Body of pancreas (tissue), 4 donors: ENCODE measurements around the gene LRRC63. TPM values are rescaled to one million over a fixed set of nuclear protein-coding genes. Genes with fewer than 3 reads are reported as not detected.

ENCODE experiments used
- ATAC-seq: fragments of 150-250 bp; one replicate; pipeline ENCODE4 v1.9.1; 2016
- DNase-seq, 4 donors: peaks; one replicate each; pipeline ENCODE4 v3.0.0-alpha.2; 2019
- H3K27ac ChIP-seq, 4 donors: fragments of 200-600 bp; sonication (generic); 1 replicate in 3 of 4; 2 replicates in 1 of 4; pipeline versions ENCODE4 v1.5.1 to v1.6.1; 2016 to 2019; ENCODE audit warnings: mild to moderate bottlenecking in 1 of 4, mixed read lengths in 1 of 4, moderate library complexity in 1 of 4
- H3K27me3 ChIP-seq, 2 donors: fragments of 200-600 bp; sonication (generic); one replicate each; pipeline ENCODE4 v1.6.0; 2016; ENCODE audit warnings: mild to moderate bottlenecking in 1 of 2
- H3K36me3 ChIP-seq, 2 donors: fragments of 200-600 bp; sonication (generic); replicated peaks in 1 of 2; 2 replicates each; pipeline ENCODE4 v1.5.1; 2016; ENCODE audit warnings: low read depth in 2 of 2; ENCODE audit not compliant: insufficient read depth in 1 of 2
- H3K4me1 ChIP-seq: fragments of 200-600 bp; sonication (generic); one replicate; pipeline ENCODE4 v1.6.0; 2016
- H3K4me3 ChIP-seq, 2 donors: fragments of 200-600 bp; sonication (generic); 1 replicate in 1 of 2; 2 replicates in 1 of 2; pipeline ENCODE4 v1.5.1; 2016 to 2019
- H3K9me3 ChIP-seq, 3 donors: fragments of 200-600 bp; sonication (generic); 1 replicate in 2 of 3; 2 replicates in 1 of 3; pipeline ENCODE4 v1.5.1; 2016
- POLR2A ChIP-seq, 3 donors: fragments of 450-650 bp; IDR thresholded peaks; one replicate each; pipeline ENCODE4 v1.6.1; 2016; ENCODE audit warnings: antibody characterized with exemption in 3 of 3, mild to moderate bottlenecking in 2 of 3
- WGBS, 2 donors: methylation state at CpG; one replicate each; pipeline ENCODE4 v1.1.5; 2017; 5-methylcytosine and 5-hydroxymethylcytosine counted together
- intact Hi-C: fragments of 100-400 bp; cut with DNase I; formaldehyde crosslinking; loops from one replicate; pipeline ENCODE4 v1.15.1; 2023
- total RNA-seq, 2 donors: library from RNA; depleted of rRNA; stranded (reverse); fragments of >200 nt; gene quantifications; one replicate each; pipeline ENCODE4 v1.1.0, GENCODE V29; 2016
- TF ChIP-seq, protein P1 (sequence below), 7 experiments: fragments of 450-650 bp in 4 of 7; fragments of 200-600 bp in 3 of 7; sonication (generic) in 3 of 7; IDR thresholded peaks; one replicate each; pipeline ENCODE4 v1.5.1; 2016 to 2019; ENCODE audit warnings: antibody characterized with exemption in 7 of 7

LRRC63 gene
- total RNA-seq, 2 donors from 2014 or later, result not detected

DNA sequence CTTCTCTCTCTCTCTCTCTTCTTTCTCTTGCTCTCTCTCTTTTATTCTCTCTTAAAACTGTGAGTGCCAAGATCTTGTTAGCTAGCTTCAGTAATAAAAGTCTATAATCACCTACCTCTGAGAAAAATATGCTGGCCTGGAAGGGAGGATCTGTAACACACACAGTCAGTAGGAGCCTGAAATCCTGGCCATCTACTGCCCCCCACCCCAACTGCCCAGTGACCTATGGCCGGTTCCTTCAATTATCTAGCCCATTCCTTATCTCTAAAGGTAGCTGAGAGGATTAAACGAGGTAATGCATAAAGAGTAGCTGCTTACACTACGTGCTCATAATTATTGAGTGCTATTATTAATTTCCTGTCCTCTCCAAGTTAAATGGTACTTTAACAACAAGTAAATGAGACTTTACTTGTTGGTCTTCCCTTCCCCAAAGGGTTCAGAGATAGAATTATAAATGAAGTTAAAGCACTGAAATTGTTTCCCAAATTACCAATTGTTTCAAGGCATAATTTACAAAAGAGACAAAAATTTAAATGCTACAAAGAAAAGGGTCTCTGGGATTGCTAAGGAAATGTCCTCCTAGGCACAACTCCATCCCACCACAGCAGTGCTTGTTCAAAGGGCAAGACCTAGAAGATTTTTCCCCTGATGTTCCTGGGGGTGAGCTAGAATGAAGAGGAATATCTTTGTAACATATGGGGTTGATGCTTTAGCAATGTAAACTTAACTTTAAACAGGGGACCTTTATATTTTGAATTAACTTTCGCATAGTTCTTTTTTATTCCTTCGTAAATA lies 31.6 kb upstream of the LRRC63 start:
- no peak for ATAC-seq
- Histone ChIP-seq H3K4me3 (no peak overlapping the region), H3K9me3 (no peaks in the 10 kb centered on the region), H3K36me3 (no peaks in the 10 kb centered on the region), H3K27ac (peak overlapping the region in 1 of 4 donors; percentile 45), H3K27me3 (no peaks in the 10 kb centered on the region), H3K4me1 (no peaks in the 10 kb centered on the region)
- WGBS, 2 donors, result 38 to 50% methylated on average over 5 of the region's 5 CpGs
- TF ChIP-seq, protein P1, sequence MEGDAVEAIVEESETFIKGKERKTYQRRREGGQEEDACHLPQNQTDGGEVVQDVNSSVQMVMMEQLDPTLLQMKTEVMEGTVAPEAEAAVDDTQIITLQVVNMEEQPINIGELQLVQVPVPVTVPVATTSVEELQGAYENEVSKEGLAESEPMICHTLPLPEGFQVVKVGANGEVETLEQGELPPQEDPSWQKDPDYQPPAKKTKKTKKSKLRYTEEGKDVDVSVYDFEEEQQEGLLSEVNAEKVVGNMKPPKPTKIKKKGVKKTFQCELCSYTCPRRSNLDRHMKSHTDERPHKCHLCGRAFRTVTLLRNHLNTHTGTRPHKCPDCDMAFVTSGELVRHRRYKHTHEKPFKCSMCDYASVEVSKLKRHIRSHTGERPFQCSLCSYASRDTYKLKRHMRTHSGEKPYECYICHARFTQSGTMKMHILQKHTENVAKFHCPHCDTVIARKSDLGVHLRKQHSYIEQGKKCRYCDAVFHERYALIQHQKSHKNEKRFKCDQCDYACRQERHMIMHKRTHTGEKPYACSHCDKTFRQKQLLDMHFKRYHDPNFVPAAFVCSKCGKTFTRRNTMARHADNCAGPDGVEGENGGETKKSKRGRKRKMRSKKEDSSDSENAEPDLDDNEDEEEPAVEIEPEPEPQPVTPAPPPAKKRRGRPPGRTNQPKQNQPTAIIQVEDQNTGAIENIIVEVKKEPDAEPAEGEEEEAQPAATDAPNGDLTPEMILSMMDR (IDR thresholded peaks at IDR 0.05), result no peak
- no peak for TF ChIP-seq POLR2A (IDR thresholded peaks at IDR 0.05)
- DNase-seq, result no peak
- intact Hi-C loops, result no loop called here

DNA sequence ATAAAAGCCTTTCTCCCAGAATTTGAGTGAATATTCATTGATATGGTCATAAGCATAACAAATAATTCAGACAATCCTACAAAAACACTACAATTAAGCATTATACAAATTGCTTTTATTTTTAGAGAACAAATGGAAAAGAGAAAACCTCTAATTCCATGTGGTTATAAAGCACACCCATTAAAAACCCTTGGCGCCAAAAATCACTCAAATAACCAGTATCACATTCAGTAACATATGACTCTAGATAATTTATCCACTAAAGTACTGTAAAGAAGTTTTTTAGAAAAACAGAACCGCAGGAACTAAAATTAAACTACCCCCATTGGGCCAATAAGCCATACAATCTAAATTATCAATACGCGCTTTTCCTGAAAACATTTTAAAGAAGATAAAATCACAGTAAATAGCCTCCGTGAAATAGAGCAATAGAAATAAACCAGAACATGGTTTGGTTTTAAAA lies 30.3 kb upstream of the LRRC63 start:
- DNase-seq (no peak), ATAC-seq (no peak)
- H3K27me3 ChIP-seq, result no peaks in the 10 kb centered on the region
- 78 to 81% methylated on average over 5 of the region's 5 CpGs for WGBS, 2 donors
- no peaks in the 10 kb centered on the region for H3K9me3 ChIP-seq
- no peaks in the 10 kb centered on the region for H3K4me1 ChIP-seq
- H3K27ac ChIP-seq, result peak overlapping the region in 1 of 4 donors; percentile 49
- no peaks in the 10 kb centered on the region for H3K36me3 ChIP-seq
- intact Hi-C loops, result no loop called here
- H3K4me3 ChIP-seq, result no peak overlapping the region
- TF ChIP-seq POLR2A (IDR thresholded peaks at IDR 0.05), result no peak
- TF ChIP-seq, protein P1 (IDR thresholded peaks at IDR 0.05), result no peak

DNA sequence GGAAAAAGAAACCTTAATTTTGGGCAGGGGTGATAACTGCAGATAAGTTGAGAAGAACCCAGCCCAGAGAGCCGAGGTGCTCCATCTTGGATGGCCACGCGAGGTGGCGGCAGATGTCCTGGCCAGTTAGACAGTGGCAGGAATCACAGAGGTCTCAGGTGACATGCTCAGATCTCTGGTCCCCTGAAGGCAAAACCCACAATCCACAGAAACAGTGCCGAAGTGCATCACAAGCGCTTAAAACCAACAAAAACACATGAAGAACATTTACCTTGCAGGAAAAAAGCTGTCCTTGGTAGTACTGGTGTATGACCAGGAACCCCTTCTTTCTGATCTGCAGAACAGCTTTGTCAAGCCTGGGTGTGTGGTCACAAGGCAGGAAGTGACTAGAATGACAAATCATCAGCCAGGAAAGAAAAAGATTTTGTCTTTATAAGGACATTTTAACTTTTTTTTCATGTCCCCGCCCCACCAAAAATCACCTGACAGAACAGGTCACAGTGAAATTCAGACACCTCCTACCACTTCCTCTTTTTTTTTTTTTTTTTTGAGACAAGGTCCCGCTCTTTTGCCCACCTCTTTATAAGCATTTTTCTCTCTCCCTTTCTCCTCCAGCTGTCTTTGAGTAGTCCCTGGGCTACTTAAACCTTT lies 29.8 kb upstream of the LRRC63 start, which contains the start of gene LCP1:
Gene LCP1, minus strand, starts transcription at position 338 of the 651 bp plus-strand sequence. CDS start 22,515 bp downstream, outside the sequence.
- Histone ChIP-seq H3K27me3 (no peaks in the 10 kb centered on the region), H3K27ac (peak within 1 kb of the TSS in 1 of 4 donors; percentile 51), H3K4me3 (no peak within 1 kb of the TSS), H3K36me3 (no peaks in the 10 kb centered on the region), H3K9me3 (no peaks in the 10 kb centered on the region), H3K4me1 (no peaks in the 10 kb centered on the region)
- intact Hi-C loops, result no loop called here
- ATAC-seq (no peak), DNase-seq (peak in 1 of 4 donors; percentile 66)
- 62 to 81% methylated on average over 8 of the region's 8 CpGs for WGBS, 2 donors
- TF ChIP-seq, protein P1 (IDR thresholded peaks at IDR 0.05), result no peak
- TF ChIP-seq POLR2A (IDR thresholded peaks at IDR 0.05), result peak in 2 of 3 donors; percentile 59 to 78

DNA sequence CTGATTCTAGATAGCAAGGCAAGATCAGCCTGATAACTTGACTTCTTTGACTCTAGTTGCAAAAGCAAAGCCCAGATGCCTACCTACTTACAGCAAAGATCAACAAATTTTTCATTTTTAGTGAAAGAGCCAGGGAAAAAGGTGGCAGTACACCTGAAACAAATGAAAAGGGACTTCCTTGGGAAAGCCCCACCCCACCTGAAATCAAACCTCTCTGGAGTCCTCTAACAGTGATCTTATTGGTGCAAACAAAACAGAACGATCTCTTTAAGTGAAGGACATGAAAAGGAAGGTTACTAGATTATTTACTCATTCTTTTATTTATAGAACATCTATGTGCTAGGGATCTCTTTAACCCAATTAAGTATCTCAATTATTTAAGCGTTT lies 29.2 kb upstream of the LRRC63 start:
- intact Hi-C loops, result no loop called here
- H3K9me3 ChIP-seq, result no peaks in the 10 kb centered on the region
- DNase-seq (no peak), ATAC-seq (no peak)
- no peaks in the 10 kb centered on the region for H3K36me3 ChIP-seq
- TF ChIP-seq, protein P1 (IDR thresholded peaks at IDR 0.05), result no peak
- TF ChIP-seq POLR2A (IDR thresholded peaks at IDR 0.05), result no peak
- no peaks in the 10 kb centered on the region for H3K4me1 ChIP-seq
- peak overlapping the region in 1 of 4 donors; percentile 51 for H3K27ac ChIP-seq
- H3K27me3 ChIP-seq, result no peaks in the 10 kb centered on the region
- H3K4me3 ChIP-seq, result no peak overlapping the region
- 44 to 47% methylated on average over 2 of the region's 2 CpGs for WGBS, 2 donors
